ENCODE data around the gene RBM48.
"Not testable (repeated sequence)": the region's sequence is repeated elsewhere in the genome, so short reads cannot be mapped to it uniquely, and the experiment has no call there.

The RBM48 gene

GRCh38 chr7:92506363-92506762, 22.2 kb upstream of the RBM48 start:
- Histone ChIP-seq H3K27me3 (ENCODE audit: control insufficient read depth in 1 of 2, insufficient read depth in 2 of 2, low read length in 2 of 2) (no peaks in the 10 kb centered on the region), H3K36me3 (ENCODE audit: insufficient read depth, low read length) (peaks cover 46% of the 10 kb centered on the region), H3K9ac (ENCODE audit: low read length) (no peak overlapping the region), H3K4me3 (ENCODE audit: low read depth in 1 of 2, low read length in 2 of 2) (no peak overlapping the region), H3K27ac (ENCODE audit: low read depth, low read length) (no peak overlapping the region), H3K9me3 (ENCODE audit: low read length) (no peaks in the 10 kb centered on the region), H3K4me1 (ENCODE audit: insufficient read depth, low read length) (no peaks in the 10 kb centered on the region)

- Histone ChIP-seq H3K4me1 (ENCODE audit: insufficient read depth, low read length) (no peaks in the 10 kb centered on the region), H3K27ac (ENCODE audit: low read depth, low read length) (no peak overlapping the region), H3K27me3 (ENCODE audit: control insufficient read depth in 1 of 2, insufficient read depth in 2 of 2, low read length in 2 of 2) (no peaks in the 10 kb centered on the region), H3K4me3 (ENCODE audit: low read depth in 1 of 2, low read length in 2 of 2) (no peak overlapping the region), H3K36me3 (ENCODE audit: insufficient read depth, low read length) (peaks cover 33% of the 10 kb centered on the region), H3K9me3 (ENCODE audit: low read length) (no peaks in the 10 kb centered on the region), H3K9ac (ENCODE audit: low read length) (no peak overlapping the region)
Measured at GRCh38 chr7:92508946-92509345, 19.6 kb upstream of the RBM48 start.

- Histone ChIP-seq H3K36me3 (ENCODE audit: insufficient read depth, low read length) (peaks cover 21% of the 10 kb centered on the region), H3K27ac (ENCODE audit: low read depth, low read length) (no peak overlapping the region), H3K27me3 (ENCODE audit: control insufficient read depth in 1 of 2, insufficient read depth in 2 of 2, low read length in 2 of 2) (no peaks in the 10 kb centered on the region), H3K9ac (ENCODE audit: low read length) (no peak overlapping the region), H3K9me3 (ENCODE audit: low read length) (no peaks in the 10 kb centered on the region), H3K4me1 (ENCODE audit: insufficient read depth, low read length) (no peaks in the 10 kb centered on the region), H3K4me3 (ENCODE audit: low read depth in 1 of 2, low read length in 2 of 2) (no peak overlapping the region)
Measured at GRCh38 chr7:92513167-92513902, 15.3 kb upstream of the RBM48 start.

- Histone ChIP-seq H3K4me3 (ENCODE audit: low read depth in 1 of 2, low read length in 2 of 2) (no peak overlapping the region), H3K9me3 (ENCODE audit: low read length) (no peaks in the 10 kb centered on the region), H3K36me3 (ENCODE audit: insufficient read depth, low read length) (peaks cover 15% of the 10 kb centered on the region), H3K27ac (ENCODE audit: low read depth, low read length) (no peak overlapping the region), H3K4me1 (ENCODE audit: insufficient read depth, low read length) (no peaks in the 10 kb centered on the region), H3K27me3 (ENCODE audit: control insufficient read depth in 1 of 2, insufficient read depth in 2 of 2, low read length in 2 of 2) (no peaks in the 10 kb centered on the region), H3K9ac (ENCODE audit: low read length) (no peak overlapping the region)
Measured at GRCh38 chr7:92517631-92518030, 11.0 kb upstream of the RBM48 start.

- Histone ChIP-seq H3K9ac (ENCODE audit: low read length) (no peak overlapping the region), H3K9me3 (ENCODE audit: low read length) (no peaks in the 10 kb centered on the region), H3K27ac (ENCODE audit: low read depth, low read length) (no peak overlapping the region), H3K4me3 (ENCODE audit: low read depth in 1 of 2, low read length in 2 of 2) (no peak overlapping the region), H3K36me3 (ENCODE audit: insufficient read depth, low read length) (peaks cover 15% of the 10 kb centered on the region), H3K27me3 (ENCODE audit: control insufficient read depth in 1 of 2, insufficient read depth in 2 of 2, low read length in 2 of 2) (no peaks in the 10 kb centered on the region), H3K4me1 (ENCODE audit: insufficient read depth, low read length) (no peaks in the 10 kb centered on the region)
Measured at GRCh38 chr7:92520024-92520423, 8.6 kb upstream of the RBM48 start.

- Histone ChIP-seq H3K36me3 (ENCODE audit: insufficient read depth, low read length) (peaks cover under 1% of the 10 kb centered on the region), H3K27me3 (ENCODE audit: control insufficient read depth in 1 of 2, insufficient read depth in 2 of 2, low read length in 2 of 2) (no peaks in the 10 kb centered on the region), H3K9ac (ENCODE audit: low read length) (no peak overlapping the region), H3K9me3 (ENCODE audit: low read length) (no peaks in the 10 kb centered on the region), H3K4me1 (ENCODE audit: insufficient read depth, low read length) (peaks cover 8% of the 10 kb centered on the region), H3K27ac (ENCODE audit: low read depth, low read length) (no peak overlapping the region), H3K4me3 (ENCODE audit: low read depth in 1 of 2, low read length in 2 of 2) (no peak overlapping the region)
Measured at GRCh38 chr7:92523110-92523509, 5.5 kb upstream of the RBM48 start.

- no peaks in the 10 kb centered on the region for H3K27me3 ChIP-seq (ENCODE audit: control insufficient read depth in 1 of 2, insufficient read depth in 2 of 2, low read length in 2 of 2)
- peak overlapping the region; percentile 60 for H3K9ac ChIP-seq (ENCODE audit: low read length)
- H3K4me1 ChIP-seq (ENCODE audit: insufficient read depth, low read length), result peaks cover 15% of the 10 kb centered on the region
- H3K9me3 ChIP-seq (ENCODE audit: low read length), result no peaks in the 10 kb centered on the region
- peaks cover 14% of the 10 kb centered on the region for H3K36me3 ChIP-seq (ENCODE audit: insufficient read depth, low read length)
- H3K4me3 ChIP-seq (ENCODE audit: low read depth in 1 of 2, low read length in 2 of 2), result peak overlapping the region; percentile 87
- H3K27ac ChIP-seq (ENCODE audit: low read depth, low read length), result peak overlapping the region; percentile 81
Measured at GRCh38 chr7:92527300-92528187, 1.1 kb upstream of the RBM48 start.

- peak overlapping the region; percentile 10 to 87 for H3K4me3 ChIP-seq (ENCODE audit: low read depth in 1 of 2, low read length in 2 of 2)
- H3K9ac ChIP-seq (ENCODE audit: low read length), result peak overlapping the region; percentile 63
- H3K4me1 ChIP-seq (ENCODE audit: insufficient read depth, low read length), result peaks cover 15% of the 10 kb centered on the region
- no peaks in the 10 kb centered on the region for H3K27me3 ChIP-seq (ENCODE audit: control insufficient read depth in 1 of 2, insufficient read depth in 2 of 2, low read length in 2 of 2)
- H3K36me3 ChIP-seq (ENCODE audit: insufficient read depth, low read length), result peaks cover 25% of the 10 kb centered on the region
- H3K27ac ChIP-seq (ENCODE audit: low read depth, low read length), result peak overlapping the region; percentile 0
- no peaks in the 10 kb centered on the region for H3K9me3 ChIP-seq (ENCODE audit: low read length)
Measured at GRCh38 chr7:92528958-92529264, 316 bp downstream of the RBM48 start.

DNA sequence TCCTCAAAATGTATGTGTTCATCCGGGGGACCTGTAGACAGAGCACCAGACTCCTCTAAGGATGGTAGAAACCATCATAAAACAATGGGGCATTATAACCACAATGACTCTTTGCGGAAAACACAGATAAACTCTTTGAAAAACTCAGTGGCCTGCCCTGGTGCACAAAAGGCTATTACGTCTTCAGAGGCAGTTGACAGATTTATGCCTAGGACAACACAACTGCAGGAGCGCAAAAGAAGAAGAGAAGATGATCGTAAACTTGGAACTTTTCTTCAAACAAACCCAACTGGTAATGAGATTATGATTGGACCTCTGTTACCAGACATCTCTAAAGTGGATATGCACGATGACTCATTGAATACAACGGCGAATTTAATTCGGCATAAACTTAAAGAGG, 6.0 kb downstream of the RBM48 start:
- Histone ChIP-seq H3K36me3 (ENCODE audit: insufficient read depth, low read length) (peaks cover 59% of the 10 kb centered on the region), H3K27me3 (ENCODE audit: control insufficient read depth in 1 of 2, insufficient read depth in 2 of 2, low read length in 2 of 2) (no peaks in the 10 kb centered on the region)

DNA sequence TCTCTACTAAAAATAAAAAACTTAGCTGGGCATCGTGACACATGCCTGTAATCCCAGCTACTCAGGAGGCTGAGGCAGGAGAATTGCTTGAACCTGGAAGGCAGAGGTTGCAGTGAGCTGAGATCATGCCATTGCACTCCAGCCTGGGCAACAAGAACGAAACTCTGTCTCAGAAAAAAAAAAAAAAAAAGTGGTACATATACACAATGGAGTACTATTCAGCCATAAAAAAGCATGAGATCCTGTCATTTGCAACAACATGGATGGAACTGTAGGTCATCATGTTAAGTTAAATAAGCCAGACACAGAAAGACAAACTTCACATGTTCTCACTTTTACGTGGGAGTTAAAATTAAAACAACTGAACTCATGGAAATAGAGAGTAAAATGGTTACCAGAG, 14.9 kb downstream of the RBM48 start:
- not testable (repeated sequence) for H3K4me3 ChIP-seq (ENCODE audit: low read depth in 1 of 2, low read length in 2 of 2); H3K27ac ChIP-seq (ENCODE audit: low read depth, low read length); H3K4me1 ChIP-seq (ENCODE audit: insufficient read depth, low read length); H3K36me3 ChIP-seq (ENCODE audit: insufficient read depth, low read length); H3K9ac ChIP-seq (ENCODE audit: low read length); H3K9me3 ChIP-seq (ENCODE audit: low read length); H3K27me3 ChIP-seq (ENCODE audit: control insufficient read depth in 1 of 2, insufficient read depth in 2 of 2, low read length in 2 of 2)

More for the DNA sequence above, 6.0 kb downstream of the RBM48 start:
- no peaks in the 10 kb centered on the region for H3K9me3 ChIP-seq (ENCODE audit: low read length)
- H3K4me3 ChIP-seq (ENCODE audit: low read depth in 1 of 2, low read length in 2 of 2), result no peak overlapping the region
- H3K27ac ChIP-seq (ENCODE audit: low read depth, low read length), result no peak overlapping the region
- H3K9ac ChIP-seq (ENCODE audit: low read length), result no peak overlapping the region
- H3K4me1 ChIP-seq (ENCODE audit: insufficient read depth, low read length), result peaks cover 2% of the 10 kb centered on the region

DNA sequence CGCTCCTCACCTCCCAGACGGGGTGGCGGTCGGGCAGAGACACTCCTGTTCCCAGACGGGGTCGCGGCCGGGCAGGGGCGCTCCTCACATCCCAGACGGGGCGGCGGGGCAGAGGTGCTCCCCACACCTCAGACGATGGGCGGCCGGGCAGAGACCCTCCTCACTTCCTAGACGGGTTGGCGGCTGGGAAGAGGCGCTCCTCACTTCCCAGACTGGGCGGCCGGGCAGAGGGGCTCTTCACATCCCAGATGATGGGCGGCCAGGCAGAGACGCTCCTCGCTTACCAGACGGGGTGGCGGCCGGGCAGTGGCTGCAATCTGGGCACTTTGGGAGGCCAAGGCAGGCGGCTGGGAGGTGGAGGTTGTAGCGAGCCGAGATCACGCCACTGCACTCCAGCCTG, 16.5 kb downstream of the RBM48 start:
- not testable (repeated sequence) for H3K9me3 ChIP-seq (ENCODE audit: low read length); H3K4me1 ChIP-seq (ENCODE audit: insufficient read depth, low read length); H3K9ac ChIP-seq (ENCODE audit: low read length); H3K27ac ChIP-seq (ENCODE audit: low read depth, low read length); H3K36me3 ChIP-seq (ENCODE audit: insufficient read depth, low read length); H3K4me3 ChIP-seq (ENCODE audit: low read depth in 1 of 2, low read length in 2 of 2); H3K27me3 ChIP-seq (ENCODE audit: control insufficient read depth in 1 of 2, insufficient read depth in 2 of 2, low read length in 2 of 2)
